ENCODE results near the gene HECTD3.
"Not testable (repeated sequence)": the region's sequence is repeated elsewhere in the genome, so short reads cannot be mapped to it uniquely, and the experiment has no call there.

Gene HECTD3

DNA sequence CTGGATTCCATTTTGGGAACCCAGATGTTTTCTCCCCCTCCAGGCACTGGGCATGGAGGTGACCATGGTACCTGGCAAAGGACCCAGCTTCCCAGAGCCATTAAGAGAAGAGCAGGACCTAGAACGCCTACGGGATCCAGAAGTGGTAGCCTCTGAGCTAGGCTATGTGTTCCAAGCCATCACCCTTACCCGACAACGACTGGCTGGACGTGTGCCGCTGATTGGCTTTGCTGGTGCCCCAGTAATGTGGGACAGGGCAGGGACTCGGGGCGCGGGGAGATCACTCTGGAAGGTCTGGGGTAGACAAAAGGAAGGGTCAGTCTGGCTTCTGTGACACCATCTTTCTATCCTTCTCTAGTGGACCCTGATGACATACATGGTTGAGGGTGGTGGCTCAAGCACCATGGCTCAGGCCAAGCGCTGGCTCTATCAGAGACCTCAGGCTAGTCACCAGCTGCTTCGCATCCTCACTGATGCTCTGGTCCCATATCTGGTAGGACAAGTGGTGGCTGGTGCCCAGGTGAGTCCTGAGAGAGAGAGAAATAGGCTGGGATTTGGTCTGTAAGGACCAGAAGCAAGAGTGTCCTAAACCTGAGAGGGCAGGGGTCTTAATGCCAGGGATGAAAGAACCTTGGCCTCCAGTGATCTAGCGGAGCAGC lies 2.6 kb upstream of the HECTD3 start:
- no peak for DNase-seq

DNA sequence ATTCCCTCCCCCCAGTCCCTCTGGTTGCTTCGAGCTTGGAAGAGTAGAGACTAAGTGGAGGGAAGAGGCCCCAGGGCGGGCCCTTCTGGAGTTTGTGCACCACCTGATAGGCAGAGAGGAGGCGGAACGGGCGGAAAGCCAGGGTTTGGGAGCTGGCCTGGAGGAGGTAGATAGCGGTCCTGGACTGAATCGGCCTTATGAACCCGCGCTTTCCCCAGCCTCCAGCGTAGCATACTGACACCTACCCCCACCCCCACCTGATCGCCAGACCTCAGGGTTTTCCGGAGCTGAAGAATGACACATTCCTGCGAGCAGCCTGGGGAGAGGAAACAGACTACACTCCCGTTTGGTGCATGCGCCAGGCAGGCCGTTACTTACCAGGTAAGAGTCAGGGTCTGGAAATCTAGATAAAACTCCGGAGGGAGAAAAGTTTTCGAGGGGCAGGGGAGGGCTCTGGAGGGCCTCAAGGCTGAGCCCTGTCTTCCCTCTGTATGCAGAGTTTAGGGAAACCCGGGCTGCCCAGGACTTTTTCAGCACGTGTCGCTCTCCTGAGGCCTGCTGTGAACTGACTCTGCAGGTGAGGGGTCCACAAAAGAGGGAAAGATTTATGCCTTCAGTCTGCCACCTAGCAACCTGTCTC lies 1.6 kb upstream of the HECTD3 start:
- DNase-seq, result peak; percentile 65 to 69

DNA sequence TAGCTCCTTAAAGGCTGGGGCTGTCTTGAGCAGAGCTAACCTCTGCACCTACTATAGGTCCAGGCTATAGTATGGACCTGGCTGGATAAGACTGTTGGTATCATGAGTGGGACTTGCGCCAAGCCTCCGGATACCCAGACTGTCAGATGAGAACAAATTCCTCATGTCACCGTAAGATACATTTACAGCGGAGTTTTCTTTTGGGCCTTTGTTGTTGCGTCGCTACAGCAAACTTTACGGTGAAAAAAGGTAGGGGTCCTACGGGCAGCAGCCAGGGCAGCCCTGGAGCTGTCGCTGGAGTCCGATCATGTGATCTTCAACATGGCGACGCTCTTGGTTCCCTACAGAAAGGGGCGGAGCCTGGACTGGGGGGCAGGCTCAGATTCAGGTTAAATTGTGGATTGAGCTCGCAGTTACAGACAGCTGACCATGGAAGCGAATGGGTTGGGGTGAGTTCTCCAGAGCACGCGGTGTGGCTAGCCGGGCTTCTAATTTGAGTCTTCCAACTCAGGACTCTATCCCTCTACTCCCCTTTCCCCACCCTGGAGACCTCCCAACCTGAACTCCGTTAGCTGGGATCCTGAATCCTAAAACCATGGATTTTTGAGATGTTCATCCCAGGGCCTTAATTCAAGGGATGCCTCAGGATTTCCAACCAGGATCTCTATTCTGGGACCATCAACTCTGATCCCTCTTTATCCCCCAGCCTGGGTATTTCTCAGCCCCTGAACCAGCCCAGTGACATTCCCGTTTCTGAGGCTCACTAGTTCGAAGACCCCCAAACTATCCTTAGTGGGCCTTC lies 914 bp upstream of the HECTD3 start, which contains the start of gene UROD:
TSS of gene UROD (plus strand) at position 418 of the 802 bp plus-strand sequence. CDS start at position 430, 12 bp downstream.
- DNase-seq, result peak; percentile 92 to 95

DNA sequence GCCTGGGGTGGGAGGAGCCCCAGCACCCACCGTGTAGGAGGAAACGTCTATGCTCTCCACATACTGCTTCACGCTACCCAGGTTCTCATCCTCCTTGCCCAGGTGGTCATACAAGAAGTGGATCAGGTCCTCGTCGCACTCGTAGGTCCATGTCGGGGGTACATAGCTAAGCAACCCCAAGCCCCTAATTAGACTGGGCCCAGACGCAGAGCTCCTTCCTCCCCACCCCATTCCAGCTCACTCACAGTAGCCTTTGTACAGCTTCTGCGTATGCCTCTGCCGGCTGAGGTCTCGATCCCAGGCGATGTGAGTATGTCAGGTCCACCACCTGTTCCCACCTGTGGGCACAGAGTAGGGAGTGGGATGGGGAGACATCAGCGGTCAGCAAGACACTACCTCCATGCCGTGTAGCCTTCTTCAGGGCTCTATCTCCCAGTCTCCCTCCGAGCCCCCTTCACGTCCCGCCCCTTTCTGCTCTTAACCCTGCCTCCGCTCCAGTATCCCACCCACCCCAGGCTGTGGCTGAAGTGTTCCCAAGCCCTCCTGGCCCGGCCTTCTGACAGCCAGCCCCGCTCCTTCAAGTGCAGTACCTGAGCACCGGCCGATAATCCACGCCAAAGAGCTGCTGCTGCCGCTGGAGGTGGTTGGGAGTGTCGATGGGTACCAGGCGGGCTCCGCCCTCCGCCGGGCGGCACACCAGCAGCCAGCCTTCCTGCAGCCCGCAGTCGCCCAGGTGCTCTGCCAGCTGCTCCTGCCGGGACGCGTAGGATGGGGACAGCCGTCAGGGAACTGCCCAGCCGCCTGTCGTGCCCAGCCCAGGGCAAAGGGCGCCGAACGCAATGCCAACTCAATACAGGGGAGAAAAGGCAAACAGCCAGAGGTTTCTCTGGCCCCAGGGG lies 919 bp downstream of the HECTD3 start:
- peak; percentile 43 to 55 for DNase-seq

DNA sequence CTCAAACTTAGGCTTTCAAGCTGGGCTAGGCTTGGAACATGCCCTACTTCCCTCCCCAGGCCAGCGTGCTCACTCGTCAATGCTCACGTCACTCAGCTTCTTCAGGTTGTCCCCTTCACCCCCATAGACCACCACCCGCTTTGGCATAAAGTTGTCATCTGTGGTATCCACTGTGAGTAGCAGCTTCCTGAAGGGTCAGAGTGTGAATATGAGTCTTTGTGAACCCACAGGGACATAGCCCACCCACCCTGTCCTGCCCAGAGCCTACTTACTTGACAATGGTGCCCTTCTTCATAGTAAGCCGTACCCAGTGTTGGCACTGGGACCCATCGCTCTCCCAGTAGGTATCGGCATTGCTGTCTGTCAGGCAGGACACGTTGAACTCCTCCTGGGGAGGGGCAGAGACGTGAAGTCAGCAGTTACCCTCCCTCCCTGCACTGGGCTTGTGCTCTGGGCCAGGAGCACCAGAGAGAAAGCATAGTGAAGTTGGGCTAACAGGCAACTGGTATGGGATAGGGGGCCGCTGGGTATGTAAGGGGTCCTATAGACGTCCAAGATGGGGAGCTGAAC lies 1.7 kb downstream of the HECTD3 start:
- no peak for DNase-seq

DNA sequence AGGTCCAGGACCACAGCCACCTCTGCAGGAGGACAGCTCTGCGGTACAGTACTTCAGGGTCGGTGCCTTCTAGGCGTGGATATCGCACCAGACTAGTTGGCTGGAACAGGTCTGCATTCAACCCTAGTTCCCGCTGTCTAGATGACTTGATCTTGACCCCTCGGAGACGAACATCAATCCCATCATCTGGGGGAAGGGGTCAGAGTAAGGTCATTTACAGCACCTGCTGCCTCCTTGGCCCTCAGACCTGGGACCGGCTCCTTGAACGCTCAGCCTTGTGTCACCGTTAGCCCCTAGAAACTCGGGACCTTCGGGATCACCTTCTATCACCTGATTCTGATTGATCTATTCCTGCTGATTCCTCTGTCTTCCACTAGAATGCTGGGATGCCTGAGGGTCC lies 2.6 kb downstream of the HECTD3 start:
- no peak for DNase-seq

DNA sequence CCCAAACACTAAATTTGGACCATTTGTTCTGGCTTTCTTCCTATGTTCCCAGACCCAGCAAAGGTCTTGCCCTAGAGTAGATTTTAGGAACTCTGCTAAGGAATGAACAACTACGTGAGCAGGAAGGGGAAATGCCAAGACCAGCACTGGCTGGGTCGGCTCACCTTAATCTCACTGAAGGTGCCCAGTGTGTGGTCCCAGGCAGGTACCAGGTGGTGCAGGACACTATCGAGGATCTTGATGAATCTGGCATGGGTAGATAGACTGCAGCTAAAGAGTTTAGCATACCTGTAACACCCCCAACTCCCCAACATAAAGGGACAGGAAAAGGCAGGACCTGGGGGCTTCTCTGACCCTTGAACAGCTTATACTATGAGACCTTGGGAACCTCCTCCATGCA lies 3.0 kb downstream of the HECTD3 start:
- no peak for DNase-seq

DNA sequence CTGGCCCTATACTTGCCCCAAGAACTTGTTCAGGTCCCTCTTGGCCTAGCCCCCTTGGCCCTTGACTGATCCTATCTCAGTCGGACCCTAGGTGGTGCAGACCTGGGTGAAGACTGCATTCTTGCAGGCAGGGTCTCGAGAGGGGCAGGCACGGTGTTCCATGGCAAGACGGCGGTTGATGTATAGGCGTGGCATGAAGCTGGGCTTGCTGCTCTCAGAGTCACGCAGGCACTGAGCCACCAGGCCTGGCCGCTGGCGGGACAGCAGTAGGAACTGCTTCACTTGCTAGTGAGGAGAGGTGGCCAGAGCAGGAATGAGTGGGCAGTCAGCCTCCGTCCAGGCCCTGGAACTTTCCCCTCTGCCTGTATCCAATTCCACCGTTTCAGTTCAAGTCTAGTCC lies 3.8 kb downstream of the HECTD3 start:
- no peak for DNase-seq

DNA sequence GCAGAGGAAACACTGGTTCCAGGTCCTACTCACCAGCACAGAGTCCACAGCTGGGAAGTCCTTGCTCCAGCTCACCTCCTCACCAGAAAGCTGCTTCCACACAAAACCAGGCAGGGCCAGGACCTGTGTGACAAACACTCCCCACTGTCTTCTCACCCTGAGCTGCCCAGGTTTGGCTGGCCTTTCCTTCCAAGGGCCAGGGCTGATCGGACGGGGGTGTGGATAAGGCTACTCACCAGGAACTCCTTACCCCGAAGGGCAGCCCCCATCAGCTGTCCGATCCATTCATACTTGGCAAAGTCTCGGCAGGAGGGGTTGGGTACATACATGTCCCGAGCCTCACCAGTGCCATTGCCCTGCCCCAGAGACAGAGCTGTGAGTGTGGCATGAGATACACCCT lies 5.4 kb downstream of the HECTD3 start:
- no peak for DNase-seq

DNA sequence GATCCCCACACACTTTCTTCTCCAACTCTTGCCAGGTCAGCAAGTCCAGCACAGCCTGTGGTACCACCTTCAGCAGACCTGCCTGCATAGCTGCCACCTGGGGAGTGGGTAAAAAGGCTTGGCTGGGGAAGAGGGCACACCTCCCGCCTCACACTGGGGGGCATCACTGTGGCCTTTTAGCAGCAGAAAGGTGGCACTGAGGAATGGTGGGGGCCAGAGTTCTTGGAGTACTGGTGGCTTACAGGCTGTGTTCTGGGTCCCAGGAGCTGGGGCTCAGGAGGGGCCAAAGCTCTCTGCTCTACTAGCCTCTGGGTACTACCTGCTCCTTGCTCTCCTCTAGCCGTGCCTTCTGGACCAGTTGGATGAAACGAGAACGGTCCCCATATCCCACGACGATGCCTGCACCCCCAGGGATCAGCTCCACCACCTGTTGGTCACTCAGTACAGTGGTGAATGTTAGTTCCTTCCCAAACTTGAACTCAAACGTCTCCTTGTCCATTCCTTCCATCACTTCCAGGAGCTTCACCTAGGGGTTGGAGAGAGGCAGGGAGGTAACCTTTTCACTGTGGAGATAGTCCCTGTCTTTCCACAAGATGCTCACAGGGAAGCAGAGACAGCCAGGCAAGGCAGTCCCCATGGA lies 6.7 kb downstream of the HECTD3 start:
- DNase-seq, result no peak

DNA sequence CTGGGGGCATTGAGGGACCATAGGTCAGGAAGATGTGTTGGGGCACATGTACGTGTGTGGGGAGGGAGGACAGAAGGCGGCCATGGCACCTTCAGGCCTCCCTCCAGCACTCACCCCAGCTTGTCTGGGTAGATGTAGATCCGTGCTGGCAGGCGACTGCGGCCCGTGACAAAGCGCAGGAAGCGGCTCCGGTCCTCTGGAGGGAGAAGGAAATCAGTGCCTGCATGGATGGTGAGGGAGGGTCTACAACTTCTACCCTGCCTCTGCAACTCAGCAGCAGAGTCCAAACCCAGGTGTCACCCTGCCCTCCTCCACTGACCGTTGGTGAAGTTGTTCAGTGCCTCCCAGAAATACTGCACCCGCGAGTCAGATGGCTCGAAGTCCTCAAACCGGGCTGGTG lies 7.4 kb downstream of the HECTD3 start:
- DNase-seq, result no peak

DNA sequence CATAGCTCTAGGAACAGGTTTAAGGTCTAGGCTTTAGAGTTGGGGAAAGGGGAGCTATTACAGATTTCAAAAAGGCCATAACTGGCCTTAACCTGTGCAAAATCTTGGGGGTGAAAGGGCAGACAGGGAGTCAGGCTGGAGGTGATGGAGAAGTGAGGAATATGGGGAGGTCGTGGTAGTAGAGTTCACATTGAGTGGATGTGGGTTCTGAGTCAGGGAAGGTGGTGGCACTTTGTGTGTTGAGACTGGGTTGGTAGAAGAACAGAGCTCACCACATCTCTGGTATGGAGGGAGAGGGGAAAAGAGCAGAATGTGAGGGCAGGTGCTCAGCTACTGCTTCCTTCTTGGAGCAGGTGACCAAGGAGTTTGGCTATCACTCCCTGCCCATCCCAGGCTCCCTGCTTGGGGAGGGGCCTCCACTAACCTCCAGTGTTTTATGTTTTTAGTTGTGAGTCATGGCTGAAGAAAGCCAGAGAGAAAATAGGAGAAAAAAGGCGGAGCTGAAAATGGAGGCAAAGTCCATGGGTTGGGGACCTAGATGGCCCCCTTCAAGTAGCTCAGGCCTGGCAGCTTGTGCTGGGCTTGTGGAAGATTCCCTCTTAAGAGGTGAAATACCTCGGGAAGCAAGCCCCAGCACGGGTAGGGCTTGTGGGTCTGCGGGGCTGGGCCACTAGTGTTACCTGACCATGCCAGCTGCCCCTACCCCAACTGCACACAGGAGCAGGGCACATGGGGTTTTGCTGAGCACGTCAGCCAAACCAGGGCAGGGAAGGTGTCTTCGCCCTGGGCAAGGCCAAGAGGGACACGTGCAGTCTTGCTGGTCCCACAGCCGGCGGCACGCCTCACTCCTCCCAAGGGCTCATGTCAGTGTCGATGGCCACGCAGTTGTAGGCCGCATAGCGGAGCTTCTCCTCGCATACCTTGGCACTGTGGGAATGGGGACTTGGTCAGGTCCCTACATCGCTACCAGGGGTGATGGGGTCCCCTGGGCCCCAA lies 8.2 kb downstream of the HECTD3 start:
- no peak for DNase-seq

DNA sequence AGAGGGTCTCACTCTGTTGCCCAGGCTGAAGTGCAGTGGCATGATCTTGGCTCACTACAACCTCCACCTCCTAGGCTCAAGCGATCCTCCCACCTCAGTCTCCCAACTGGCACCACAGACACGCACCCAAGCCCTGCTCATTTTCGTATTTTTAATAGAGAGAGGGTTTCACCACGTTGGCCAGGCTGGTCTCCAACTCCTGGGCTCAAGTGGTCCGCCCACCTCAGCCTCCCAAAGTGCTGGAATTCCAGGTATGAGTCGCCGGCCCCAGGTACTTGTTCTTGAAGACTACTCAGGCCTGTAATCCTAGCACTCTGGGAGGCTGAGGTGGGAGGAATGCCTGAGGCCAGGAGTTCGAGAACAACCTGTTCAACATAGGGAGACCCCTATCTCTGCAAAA lies 9.5 kb downstream of the HECTD3 start:
- not testable (repeated sequence) for DNase-seq

DNA sequence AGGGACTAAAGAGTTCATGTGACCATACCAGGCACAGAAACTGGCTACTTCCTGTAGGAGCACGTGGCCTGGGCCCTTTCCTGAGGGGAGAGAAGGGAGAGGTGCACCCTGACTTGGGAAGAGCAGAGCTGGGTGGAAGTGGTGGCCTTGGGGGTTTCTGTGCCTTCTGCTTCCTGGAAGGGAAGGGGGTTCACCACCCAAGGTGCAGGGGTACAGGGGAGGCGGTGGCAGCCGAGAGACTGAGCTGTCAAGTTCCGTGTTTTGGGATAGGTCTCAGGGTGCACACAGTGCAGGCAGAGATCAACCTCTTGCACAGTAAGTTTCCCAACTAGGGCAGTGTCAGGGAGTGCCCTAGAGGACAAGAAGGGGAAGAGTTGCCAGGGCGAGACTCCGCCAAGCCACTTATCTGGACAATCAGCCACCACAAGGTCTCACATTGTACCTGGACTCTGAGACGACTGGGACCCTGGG lies 10.1 kb downstream of the HECTD3 start:
- DNase-seq, result no peak

DNA sequence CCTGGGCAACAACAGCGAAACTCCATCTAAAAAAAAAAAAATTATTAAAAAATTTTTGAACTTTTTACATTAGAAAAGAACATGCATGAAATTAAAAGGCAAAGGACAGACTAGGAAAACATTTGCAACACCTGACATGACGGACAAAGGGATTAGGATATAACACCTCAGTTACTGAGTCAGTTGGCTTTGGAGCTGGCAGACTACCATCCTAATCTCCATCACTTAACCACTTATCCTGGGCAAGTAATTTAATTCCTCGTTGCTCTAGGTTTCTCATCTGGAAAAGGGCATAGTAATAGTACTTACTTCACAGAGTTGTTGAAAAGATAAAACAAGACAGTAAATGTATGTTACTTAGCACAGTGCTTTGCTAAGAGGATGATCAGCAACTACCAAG lies 11.9 kb downstream of the HECTD3 start:
- no peak for DNase-seq

DNA sequence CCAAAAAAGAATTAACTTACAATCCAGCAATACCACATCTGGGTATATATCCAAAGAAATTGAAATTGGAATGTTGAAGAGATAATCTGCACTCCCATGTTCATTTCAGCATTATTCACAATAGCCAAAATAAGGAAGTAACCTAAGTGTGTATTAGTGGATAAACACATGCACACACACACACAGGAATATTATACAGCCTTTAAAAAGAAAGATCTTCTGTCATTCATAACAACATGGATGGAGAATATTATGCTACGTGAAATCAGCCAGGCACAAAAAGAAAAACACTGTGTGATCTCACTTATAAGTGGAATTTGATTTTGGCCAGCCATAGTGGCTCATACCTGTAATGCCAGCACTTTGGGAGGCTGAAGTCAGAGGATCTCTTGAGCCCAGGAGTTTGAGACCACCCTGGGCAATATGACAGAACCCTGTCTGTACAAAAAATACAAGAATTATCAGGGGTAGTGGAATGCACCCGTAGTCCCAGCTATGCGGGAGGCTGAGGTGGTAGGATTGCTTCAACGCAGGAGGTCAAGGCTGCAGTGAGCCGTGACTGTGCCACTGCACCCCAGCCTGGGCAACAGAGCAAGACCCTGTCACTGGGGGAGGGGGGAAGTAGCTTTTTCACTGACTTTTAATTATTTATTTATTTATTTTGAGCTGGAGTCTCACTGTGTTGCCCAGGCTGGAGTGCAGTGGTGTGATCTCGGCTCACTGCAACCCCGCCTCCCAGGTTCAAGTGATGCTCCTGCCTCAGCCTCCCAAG lies 15.5 kb downstream of the HECTD3 start:
- DNase-seq, result no peak

DNA sequence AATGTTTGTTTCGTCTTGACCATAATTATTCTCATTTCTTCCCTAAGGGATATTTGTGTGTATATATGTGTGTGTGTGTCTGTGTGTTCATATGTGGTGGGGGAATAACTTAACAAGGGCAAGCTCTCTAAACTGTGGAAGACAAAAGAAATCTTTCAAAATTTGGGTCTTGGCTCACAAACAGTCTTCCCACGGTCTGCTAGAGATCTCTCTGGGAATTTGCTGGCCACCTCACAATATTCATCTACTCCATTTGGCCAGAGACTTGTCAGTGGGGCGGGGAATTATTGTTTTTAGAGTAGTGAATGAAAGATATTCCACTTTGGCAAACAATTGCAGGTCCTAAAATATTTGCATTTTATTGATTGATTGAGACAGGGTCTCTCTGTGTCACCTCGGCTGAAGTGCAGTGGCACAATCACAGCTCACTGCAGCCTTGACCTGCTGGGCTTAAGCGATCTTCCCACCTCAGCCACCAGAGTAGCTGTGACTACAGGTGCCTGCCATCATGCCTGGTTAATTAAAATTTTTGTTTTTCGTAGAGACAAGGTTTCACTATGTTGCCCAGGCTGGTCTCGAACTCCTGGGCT lies 16.7 kb downstream of the HECTD3 start:
- DNase-seq, result no peak

DNA sequence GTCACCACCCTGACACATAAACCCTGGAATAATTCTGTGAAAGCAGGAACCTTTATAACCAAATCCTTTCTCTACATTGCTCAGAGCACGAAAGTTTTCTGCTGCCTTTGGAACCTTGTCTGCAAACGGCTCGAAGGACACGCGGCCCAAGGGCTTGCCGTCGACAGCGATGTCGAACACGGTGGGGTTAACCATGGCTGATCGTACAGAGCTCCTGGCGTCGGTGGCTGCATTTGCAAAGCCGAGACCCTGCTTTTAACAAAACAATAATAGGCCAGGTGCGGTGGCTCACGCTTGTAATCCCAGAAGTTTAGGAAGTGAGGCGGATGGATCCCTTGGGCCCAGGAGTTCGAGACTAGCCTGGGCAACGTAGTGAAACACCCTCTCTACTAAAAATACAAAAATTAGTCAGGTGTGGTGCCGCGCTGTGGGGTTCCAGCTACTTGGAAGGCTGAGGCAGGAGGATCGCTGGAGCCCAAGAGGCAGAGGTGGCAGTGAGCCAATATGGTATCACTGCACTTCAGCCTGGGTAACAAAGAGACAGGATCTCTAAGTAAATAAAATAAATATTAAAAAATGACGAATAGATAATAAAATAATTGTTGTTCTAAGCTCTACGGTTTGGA lies 22.5 kb downstream of the HECTD3 start:
- DNase-seq, result no peak

Measured in activated T-cell treated with anti-CD3 and anti-CD28 coated beads, Interleukin-2, amount 50 U/mL, for 48 hours (primary cell).